Thoracic aorta (tissue), 2 donors: ENCODE data around the gene SBNO1. TPM values are rescaled to one million over a fixed set of nuclear protein-coding genes. Genes with fewer than 3 reads are reported as not detected.
"Not testable (repeated sequence)": the region's sequence is repeated elsewhere in the genome, so short reads cannot be mapped to it uniquely, and the experiment has no call there.

Experiments used
- ATAC-seq: fragments of 150-250 bp; one replicate; pipeline ENCODE4 v1.8.0; 2017; ENCODE audit warnings: low read depth; ENCODE audit not compliant: insufficient number of reproducible peaks, low FRiP score
- DNase-seq: peaks from one replicate; pipeline ENCODE4 v3.0.0-alpha.2; 2020; ENCODE audit warnings: low spot score
- H3K27ac ChIP-seq, 2 donors: fragments of 200-600 bp; sonication (generic); 1 replicate in 1 of 2; 2 replicates in 1 of 2; pipeline ENCODE4 v1.5.1; 2016; ENCODE audit warnings: mild to moderate bottlenecking in 2 of 2, moderate library complexity in 2 of 2
- H3K27me3 ChIP-seq: fragments of 200-600 bp; sonication (generic); replicated peaks from 2 replicates; pipeline ENCODE4 v1.6.0; 2016; ENCODE audit warnings: mild to moderate bottlenecking; ENCODE audit not compliant: insufficient read depth
- H3K36me3 ChIP-seq: fragments of 200-600 bp; sonication (generic); one replicate; pipeline ENCODE4 v1.5.1; 2016
- H3K4me1 ChIP-seq, 2 donors: fragments of 200-600 bp; sonication (generic); 1 replicate in 1 of 2; 2 replicates in 1 of 2; pipeline versions ENCODE4 v1.5.1 to v1.6.0; 2016; ENCODE audit warnings: low read depth in 2 of 2, mild to moderate bottlenecking in 1 of 2; ENCODE audit not compliant: control insufficient read depth in 1 of 2
- H3K4me3 ChIP-seq: fragments of 200-600 bp; sonication (generic); 2 replicates; pipeline ENCODE4 v1.5.1; 2016; ENCODE audit warnings: mild to moderate bottlenecking
- H3K9me3 ChIP-seq: fragments of 200-600 bp; sonication (generic); 2 replicates; pipeline ENCODE4 v1.5.1; 2016
- CTCF ChIP-seq: fragments of 200-600 bp; sonication (generic); IDR thresholded peaks from one replicate; pipeline ENCODE4 v1.5.1; 2019; ENCODE audit warnings: antibody characterized with exemption
- total RNA-seq, 2 donors: library from RNA; depleted of rRNA; stranded (reverse); fragments of >200 nt; gene quantifications; one replicate each; pipeline versions ENCODE4 v1.1.0 to v1.2.3, GENCODE V29; 2016

The SBNO1 gene
- total RNA-seq, 2 donors from 2014 or later: 15.6 to 25.0 TPM

- TF ChIP-seq CTCF: no peak
- Histone ChIP-seq H3K36me3 (peaks cover 22% of the 10 kb centered on the region), H3K4me3 (peak overlapping the region; percentile 73), H3K9me3 (no peaks in the 10 kb centered on the region), H3K27me3 (no peaks in the 10 kb centered on the region), H3K4me1 (peaks cover 25 to 53% of the 10 kb centered on the region in 2 donors), H3K27ac (peak overlapping the region; percentile 91 to 97)
- ATAC-seq (no peak), DNase-seq (no peak)
These were observed 23.0 kb upstream of the SBNO1 start for GRCh38 chr12:123387508-123388176.

DNA sequence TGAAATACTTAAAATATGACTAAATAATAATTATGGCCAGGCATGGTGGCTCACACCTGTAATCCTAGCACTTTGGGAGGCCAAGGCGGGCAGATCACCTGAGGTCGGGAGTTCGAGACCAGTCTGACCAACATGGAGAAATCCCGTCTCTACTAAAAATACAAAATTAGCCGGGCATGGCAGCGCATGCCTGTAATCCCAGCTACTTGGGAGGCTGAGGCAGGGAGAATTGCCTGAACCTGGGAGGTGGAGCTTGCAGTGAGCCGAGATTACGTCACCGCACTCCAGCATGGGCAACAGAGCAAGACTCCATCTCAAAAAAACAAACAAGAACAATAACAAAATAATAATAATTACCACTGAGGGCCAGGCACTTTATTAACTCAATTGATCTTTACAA is 20.9 kb upstream of the SBNO1 start:
- ATAC-seq: not testable (repeated sequence)

DNA sequence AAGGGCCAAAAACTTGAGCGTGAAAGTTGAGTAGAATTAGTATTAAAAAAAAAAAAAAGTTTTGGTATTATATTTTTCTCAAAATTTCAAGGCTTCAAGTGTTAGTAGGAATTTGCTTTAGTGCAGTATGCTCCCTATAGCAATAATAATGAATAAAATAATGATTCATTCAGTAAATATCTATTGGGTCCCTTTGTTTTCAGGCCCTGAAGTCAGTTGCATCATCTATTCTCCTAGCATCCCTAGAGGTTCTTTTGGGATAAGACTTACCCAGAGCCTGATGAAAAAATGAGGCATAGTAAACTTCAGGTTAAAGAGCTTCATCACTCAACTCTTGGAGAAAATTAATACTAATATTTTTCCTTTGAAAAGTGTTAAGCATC is 20.3 kb upstream of the SBNO1 start:
- no peaks in the 10 kb centered on the region for H3K27me3 ChIP-seq
- ATAC-seq (no peak), DNase-seq (no peak)
- H3K36me3 ChIP-seq: no peaks in the 10 kb centered on the region
- peaks cover 13 to 26% of the 10 kb centered on the region in 2 donors for H3K4me1 ChIP-seq
- no peak for TF ChIP-seq CTCF
- no peak overlapping the region for H3K27ac ChIP-seq
- H3K9me3 ChIP-seq: no peaks in the 10 kb centered on the region
- H3K4me3 ChIP-seq: peak overlapping the region; percentile 83

More for the DNA sequence above, 20.9 kb upstream of the SBNO1 start:
- not testable (repeated sequence) for H3K27me3 ChIP-seq, H3K9me3 ChIP-seq, H3K36me3 ChIP-seq, DNase-seq, H3K4me3 ChIP-seq, H3K27ac ChIP-seq
- peaks cover 13 to 32% of the 10 kb centered on the region in 2 donors for H3K4me1 ChIP-seq

DNA sequence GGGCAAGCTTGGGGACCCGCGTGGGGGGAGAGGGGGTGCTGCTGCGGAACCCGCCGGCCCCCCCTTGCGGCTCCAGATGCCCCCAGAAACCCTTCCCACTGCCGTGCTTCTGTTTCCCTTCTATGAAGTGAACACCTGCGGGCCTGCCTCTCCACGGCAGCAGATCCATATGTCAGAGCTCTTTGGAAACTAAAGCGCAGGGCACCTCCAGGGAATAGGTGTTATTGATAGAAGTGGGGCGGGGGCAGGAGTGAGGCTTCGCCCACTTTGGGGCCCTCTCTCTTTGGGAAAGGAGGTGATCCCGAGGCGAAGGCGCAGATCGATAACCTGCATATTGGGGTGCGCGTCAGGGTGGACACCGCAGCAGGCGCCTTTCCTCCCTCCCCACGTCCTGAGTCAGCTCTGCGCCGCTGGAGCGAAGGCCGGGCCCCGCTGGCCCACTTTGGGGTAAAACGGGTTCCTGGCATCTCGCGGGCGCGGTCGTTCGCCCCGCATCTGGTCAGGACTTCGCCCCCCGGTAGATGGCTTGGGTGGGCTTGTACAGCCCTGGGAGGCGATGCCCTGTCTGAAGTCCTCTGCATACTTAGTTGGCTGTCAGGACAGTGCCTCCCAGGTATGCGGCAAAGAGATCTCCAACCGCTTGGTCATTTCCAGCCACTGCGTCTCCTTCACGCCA is 19.8 kb upstream of the SBNO1 start:
- Histone ChIP-seq H3K36me3 (no peaks in the 10 kb centered on the region), H3K27me3 (no peaks in the 10 kb centered on the region), H3K4me3 (peak overlapping the region; percentile 83), H3K27ac (peak overlapping the region; percentile 27 to 55), H3K4me1 (peaks cover 13 to 26% of the 10 kb centered on the region in 2 donors), H3K9me3 (no peaks in the 10 kb centered on the region)
- ATAC-seq (no peak), DNase-seq (no peak)
- TF ChIP-seq CTCF: no peak

- DNase-seq (no peak), ATAC-seq (no peak)
- TF ChIP-seq CTCF: no peak
- Histone ChIP-seq H3K9me3 (no peaks in the 10 kb centered on the region), H3K27me3 (no peaks in the 10 kb centered on the region), H3K4me1 (peaks cover 6 to 18% of the 10 kb centered on the region in 2 donors), H3K36me3 (no peaks in the 10 kb centered on the region), H3K4me3 (no peak overlapping the region), H3K27ac (no peak overlapping the region)
These were observed 18.0 kb upstream of the SBNO1 start for GRCh38 chr12:123382684-123383083.
